ENCODE measurements around the gene ERICH2. TPM values are rescaled to one million over a fixed set of nuclear protein-coding genes. Genes with fewer than 3 reads are reported as not detected.

The ERICH2 gene
- total and polyA plus RNA-seq, 2 experiments from 2014 or later, result 3.5 TPM; not detected in 1

DNA sequence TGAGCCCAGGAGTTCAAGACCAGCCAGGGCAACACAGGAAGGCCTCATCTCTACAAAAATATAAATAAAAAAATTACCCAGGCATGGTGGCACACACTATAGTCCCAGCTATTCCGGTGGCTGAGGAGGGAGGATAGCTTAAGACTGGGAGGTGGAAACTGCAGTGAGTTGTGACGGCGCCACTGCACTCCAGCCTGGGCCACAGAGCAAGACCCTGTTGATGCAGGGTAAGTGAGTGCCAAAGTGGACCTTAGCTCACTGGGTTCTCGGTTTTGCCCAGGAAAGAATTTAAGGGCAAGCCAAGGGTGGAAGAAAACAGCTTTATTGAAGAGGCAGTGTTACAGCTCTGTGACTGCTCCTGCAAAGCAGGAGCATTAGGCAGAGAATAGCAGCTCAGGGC lies 6.9 kb upstream of the ERICH2 start (continued):
- TF ChIP-seq, protein P1, sequence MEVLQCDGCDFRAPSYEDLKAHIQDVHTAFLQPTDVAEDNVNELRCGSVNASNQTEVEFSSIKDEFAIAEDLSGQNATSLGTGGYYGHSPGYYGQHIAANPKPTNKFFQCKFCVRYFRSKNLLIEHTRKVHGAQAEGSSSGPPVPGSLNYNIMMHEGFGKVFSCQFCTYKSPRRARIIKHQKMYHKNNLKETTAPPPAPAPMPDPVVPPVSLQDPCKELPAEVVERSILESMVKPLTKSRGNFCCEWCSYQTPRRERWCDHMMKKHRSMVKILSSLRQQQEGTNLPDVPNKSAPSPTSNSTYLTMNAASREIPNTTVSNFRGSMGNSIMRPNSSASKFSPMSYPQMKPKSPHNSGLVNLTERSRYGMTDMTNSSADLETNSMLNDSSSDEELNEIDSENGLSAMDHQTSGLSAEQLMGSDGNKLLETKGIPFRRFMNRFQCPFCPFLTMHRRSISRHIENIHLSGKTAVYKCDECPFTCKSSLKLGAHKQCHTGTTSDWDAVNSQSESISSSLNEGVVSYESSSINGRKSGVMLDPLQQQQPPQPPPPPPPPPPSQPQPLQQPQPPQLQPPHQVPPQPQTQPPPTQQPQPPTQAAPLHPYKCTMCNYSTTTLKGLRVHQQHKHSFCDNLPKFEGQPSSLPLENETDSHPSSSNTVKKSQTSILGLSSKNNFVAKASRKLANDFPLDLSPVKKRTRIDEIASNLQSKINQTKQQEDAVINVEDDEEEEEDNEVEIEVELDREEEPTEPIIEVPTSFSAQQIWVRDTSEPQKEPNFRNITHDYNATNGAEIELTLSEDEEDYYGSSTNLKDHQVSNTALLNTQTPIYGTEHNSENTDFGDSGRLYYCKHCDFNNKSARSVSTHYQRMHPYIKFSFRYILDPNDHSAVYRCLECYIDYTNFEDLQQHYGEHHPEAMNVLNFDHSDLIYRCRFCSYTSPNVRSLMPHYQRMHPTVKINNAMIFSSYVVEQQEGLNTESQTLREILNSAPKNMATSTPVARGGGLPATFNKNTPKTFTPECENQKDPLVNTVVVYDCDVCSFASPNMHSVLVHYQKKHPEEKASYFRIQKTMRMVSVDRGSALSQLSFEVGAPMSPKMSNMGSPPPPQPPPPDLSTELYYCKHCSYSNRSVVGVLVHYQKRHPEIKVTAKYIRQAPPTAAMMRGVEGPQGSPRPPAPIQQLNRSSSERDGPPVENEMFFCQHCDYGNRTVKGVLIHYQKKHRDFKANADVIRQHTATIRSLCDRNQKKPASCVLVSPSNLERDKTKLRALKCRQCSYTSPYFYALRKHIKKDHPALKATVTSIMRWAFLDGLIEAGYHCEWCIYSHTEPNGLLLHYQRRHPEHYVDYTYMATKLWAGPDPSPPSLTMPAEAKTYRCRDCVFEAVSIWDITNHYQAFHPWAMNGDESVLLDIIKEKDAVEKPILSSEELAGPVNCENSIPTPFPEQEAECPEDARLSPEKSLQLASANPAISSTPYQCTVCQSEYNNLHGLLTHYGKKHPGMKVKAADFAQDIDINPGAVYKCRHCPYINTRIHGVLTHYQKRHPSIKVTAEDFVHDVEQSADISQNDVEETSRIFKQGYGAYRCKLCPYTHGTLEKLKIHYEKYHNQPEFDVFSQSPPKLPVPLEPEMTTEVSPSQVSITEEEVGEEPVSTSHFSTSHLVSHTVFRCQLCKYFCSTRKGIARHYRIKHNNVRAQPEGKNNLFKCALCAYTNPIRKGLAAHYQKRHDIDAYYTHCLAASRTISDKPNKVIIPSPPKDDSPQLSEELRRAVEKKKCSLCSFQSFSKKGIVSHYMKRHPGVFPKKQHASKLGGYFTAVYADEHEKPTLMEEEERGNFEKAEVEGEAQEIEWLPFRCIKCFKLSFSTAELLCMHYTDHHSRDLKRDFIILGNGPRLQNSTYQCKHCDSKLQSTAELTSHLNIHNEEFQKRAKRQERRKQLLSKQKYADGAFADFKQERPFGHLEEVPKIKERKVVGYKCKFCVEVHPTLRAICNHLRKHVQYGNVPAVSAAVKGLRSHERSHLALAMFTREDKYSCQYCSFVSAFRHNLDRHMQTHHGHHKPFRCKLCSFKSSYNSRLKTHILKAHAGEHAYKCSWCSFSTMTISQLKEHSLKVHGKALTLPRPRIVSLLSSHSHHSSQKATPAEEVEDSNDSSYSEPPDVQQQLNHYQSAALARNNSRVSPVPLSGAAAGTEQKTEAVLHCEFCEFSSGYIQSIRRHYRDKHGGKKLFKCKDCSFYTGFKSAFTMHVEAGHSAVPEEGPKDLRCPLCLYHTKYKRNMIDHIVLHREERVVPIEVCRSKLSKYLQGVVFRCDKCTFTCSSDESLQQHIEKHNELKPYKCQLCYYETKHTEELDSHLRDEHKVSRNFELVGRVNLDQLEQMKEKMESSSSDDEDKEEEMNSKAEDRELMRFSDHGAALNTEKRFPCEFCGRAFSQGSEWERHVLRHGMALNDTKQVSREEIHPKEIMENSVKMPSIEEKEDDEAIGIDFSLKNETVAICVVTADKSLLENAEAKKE (CRISPR knock-in tag; IDR thresholded peaks at IDR 0.05), result no peak
- TF ChIP-seq CREB1 (CRISPR knock-in tag; IDR thresholded peaks at IDR 0.05; ENCODE audit: low read depth) (no peak), NANOG (IDR thresholded peaks at IDR 0.05; ENCODE audit: borderline replicate concordance) (no peak), EZH2 (IDR thresholded peaks at IDR 0.05; ENCODE audit: low read depth, unreplicated experiment) (no peak)
- TF ChIP-seq, protein P2, sequence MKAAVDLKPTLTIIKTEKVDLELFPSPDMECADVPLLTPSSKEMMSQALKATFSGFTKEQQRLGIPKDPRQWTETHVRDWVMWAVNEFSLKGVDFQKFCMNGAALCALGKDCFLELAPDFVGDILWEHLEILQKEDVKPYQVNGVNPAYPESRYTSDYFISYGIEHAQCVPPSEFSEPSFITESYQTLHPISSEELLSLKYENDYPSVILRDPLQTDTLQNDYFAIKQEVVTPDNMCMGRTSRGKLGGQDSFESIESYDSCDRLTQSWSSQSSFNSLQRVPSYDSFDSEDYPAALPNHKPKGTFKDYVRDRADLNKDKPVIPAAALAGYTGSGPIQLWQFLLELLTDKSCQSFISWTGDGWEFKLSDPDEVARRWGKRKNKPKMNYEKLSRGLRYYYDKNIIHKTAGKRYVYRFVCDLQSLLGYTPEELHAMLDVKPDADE (IDR thresholded peaks at IDR 0.05), result no peak

DNA sequence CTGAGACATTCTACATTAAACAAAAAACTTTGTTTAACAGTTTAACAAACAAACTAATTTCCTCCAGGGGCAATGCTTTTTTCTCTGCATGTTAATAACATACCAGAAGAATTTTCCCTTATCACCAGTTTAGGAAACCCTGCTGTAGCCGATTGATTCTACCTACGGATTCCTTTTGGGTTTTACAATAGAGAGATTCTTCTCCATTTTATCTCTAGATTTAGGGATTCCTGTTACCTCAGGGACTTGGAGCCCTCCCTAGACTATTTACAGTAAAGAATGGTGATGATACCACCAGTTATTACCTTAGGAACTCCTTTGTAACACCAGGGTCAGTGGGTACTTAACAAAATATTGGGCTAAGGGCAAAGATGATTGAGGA lies 5.3 kb upstream of the ERICH2 start:
- Histone ChIP-seq H3K4me2 (peak overlapping the region; percentile 12), H3K4me1 (ENCODE audit: insufficient read depth) (peaks cover 27% of the 10 kb centered on the region), H3K4me3 (peak overlapping the region; percentile 2), H3K27ac (ENCODE audit: low read depth) (peak overlapping the region; percentile 82), H3K9me2 (ENCODE audit: insufficient read depth) (no peaks in the 10 kb centered on the region), H2AFZ (no peak overlapping the region), H3K27me3 (ENCODE audit: insufficient read depth) (no peaks in the 10 kb centered on the region), H3K36me3 (ENCODE audit: insufficient read depth) (no peaks in the 10 kb centered on the region), H3F3A (replicated peaks; ENCODE audit: low read depth) (no peaks in the 10 kb centered on the region), H4K20me1 (replicated peaks; ENCODE audit: insufficient read depth) (no peaks in the 10 kb centered on the region), H3K79me2 (replicated peaks; ENCODE audit: insufficient read depth) (no peaks in the 10 kb centered on the region)
- DNase-seq (ENCODE audit: low spot score) (peak; percentile 34), ATAC-seq (peak; percentile 53; the same call in 2 of the 3 replicates)
- Mint-ChIP-seq H3K4me3 (0 out of 3 replicates have a peak overlapping the region, but pooled peaks have one; percentile 8), H3K27ac (0 out of 2 replicates have a peak overlapping the region, but pooled peaks have one; percentile 2), H3K9me3 (no peaks in the 10 kb centered on the region; the same call in 2 of the 3 replicates), H3K27me3 (ENCODE audit: insufficient read depth, low read depth, poor library complexity) (peaks cover 4% of the 10 kb centered on the region), H3K4me1 (peaks cover 30% of the 10 kb centered on the region), H3K36me3 (ENCODE audit: low read depth) (no peaks in the 10 kb centered on the region)
- TF ChIP-seq NANOG (IDR thresholded peaks at IDR 0.05; ENCODE audit: borderline replicate concordance) (peak; percentile 55; the same call in 1 of the 2 replicates), ZNF331 (CRISPR knock-in tag; IDR thresholded peaks at IDR 0.05; ENCODE audit: low read depth) (no peak), EZH2phosphoT487 (IDR thresholded peaks at IDR 0.05; ENCODE audit: unreplicated experiment) (no peak), JUNB (IDR thresholded peaks at IDR 0.05; ENCODE audit: unreplicated experiment) (no peak), EZH2 (IDR thresholded peaks at IDR 0.05; ENCODE audit: low read depth, unreplicated experiment) (no peak)
